Fibroblast of skin of right biceps (primary cell): ENCODE data around the gene SUPT5H.
A peak's percentile ranks its signal among the peaks of the same experiment; 100 is the strongest.

ENCODE experiments used
- DNase-seq: peaks from one replicate; pipeline ENCODE4 v3.0.0-alpha.2; 2013

Gene SUPT5H

DNA sequence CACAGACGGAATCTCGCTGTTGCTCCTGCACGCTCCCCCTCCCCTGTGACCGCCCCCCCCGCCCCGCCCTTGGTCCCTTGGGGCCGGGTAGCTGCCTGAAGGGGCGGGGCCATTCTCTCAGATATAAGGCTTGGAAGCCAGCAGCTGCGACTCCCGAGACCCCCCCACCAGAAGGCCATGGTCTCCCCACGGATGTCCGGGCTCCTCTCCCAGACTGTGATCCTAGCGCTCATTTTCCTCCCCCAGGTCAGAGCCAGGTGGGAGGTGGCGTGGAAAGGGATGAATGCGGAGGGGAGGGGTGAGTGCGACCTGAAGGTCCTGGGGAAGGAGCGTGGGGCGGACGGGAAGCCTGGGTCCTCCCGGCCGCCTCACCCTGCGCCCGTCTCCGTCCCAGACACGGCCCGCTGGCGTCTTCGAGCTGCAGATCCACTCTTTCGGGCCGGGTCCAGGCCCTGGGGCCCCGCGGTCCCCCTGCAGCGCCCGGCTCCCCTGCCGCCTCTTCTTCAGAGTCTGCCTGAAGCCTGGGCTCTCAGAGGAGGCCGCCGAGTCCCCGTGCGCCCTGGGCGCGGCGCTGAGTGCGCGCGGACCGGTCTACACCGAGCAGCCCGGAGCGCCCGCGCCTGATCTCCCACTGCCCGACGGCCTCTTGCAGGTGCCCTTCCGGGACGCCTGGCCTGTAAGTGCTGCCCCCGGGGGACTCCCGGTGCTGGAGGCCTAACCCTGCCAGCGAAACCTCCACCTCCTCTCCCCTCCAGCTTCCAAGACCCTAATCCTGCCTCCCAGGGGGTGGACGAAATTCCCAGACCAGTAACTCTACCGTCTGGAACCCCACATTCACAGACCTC, 53.6 kb downstream of the SUPT5H start, which contains the start of gene DLL3:
Gene DLL3 (plus strand): TSS at position 150 of the 845 bp plus-strand sequence. CDS start 28 bp downstream, at position 178.
- no peak for DNase-seq

DNA sequence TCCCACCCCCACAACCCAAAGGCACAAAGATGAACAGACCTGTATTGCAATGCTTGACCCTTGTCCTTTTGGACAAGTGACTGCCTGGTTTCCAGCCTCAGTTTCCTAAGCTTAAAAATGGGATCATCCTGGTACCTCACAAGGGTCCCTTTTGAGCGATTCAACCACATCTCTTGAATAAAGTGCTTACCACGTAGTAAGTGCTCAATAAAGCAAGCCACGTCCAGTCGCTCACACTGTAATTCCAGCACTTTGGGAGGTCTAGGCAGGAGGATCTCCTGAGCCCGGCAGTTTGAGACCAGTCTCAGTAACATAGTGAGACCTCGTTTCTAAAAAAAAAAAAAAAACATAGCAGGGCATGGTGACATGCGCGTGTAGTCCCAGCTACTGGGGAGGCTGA, 54.5 kb downstream of the SUPT5H start:
- no peak for DNase-seq

DNA sequence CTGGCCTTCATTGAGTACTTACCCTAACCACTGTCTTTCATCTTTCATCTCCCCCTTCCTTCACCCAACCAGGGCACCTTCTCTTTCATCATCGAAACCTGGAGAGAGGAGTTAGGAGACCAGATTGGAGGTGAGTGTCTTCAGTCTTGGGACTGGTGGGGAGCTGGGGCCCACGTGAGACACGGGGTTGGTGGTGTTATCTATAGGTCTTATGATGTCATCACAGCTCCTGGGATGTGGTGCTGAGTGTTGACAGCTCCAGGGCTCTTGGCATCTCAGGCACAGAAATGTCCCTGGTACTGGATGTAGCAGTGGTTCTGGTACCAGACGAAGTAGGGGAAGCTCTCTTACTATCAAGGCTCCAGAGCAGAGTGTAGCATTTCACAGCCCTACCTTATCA, 55.2 kb downstream of the SUPT5H start:
- no peak for DNase-seq

- DNase-seq = no peak
Observed at GRCh38 chr19:39501340-39501739, 56.0 kb downstream of the SUPT5H start.

GRCh38 chr19:39502640-39503417, 57.4 kb downstream of the SUPT5H start:
- DNase-seq = peak; percentile 78

DNA sequence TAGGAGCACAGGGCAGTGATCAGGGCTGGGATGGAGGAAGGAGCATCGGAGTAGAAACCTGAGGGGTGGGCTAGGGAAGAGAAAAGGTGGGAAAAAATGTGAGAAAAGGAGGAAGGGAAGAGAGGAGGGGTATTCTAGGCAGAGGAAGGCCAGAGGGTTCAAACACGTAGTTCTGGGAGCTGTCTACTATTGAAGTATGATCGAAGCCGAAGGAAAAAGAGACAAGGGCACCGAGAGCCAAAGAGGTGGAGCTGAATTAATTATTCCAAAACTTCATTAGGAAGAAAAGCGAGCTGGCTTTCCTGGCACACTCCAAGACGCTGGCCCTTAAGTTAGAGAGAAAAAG, 61.2 kb downstream of the SUPT5H start:
- DNase-seq = no peak

GRCh38 chr19:39506944-39507714, 61.7 kb downstream of the SUPT5H start:
- DNase-seq = peak; percentile 77

DNA sequence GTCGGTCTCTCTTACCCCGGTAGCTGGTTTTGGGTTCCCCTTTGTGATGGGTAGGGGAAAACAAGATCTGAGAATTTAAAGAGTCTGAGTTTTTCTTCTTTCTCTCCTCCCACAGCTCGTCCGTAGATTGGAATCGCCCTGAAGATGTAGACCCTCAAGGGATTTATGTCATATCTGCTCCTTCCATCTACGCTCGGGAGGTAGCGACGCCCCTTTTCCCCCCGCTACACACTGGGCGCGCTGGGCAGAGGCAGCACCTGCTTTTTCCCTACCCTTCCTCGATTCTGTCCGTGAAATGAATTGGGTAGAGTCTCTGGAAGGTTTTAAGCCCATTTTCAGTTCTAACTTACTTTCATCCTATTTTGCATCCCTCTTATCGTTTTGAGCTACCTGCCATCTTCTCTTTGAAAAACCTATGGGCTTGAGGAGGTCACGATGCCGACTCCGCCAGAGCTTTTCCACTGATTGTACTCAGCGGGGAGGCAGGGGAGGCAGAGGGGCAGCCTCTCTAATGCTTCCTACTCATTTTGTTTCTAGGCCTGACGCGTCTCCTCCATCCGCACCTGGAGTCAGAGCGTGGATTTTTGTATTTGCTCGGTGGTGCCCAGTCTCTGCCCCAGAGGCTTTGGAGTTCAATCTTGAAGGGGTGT, 62.5 kb downstream of the SUPT5H start:
- no peak for DNase-seq

DNA sequence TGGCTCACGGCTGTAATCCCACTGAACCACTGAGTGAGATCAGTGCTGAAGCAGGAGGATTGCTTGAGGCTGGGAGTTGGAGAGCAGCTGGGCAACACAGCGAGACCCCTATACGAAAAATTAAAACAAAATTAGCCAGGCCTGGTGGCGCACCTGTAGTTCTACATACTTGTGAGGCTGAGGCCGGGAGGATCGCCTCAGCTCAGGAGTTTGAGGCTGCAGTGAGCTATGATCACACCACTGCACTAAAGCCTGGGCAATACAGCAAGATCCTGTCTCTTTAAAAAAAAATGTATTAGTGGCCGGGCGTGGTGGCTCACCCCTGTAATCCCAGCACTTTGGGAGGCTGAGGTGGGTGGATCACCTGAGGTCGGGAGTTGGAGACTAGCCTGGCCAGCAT, 63.2 kb downstream of the SUPT5H start:
- no peak for DNase-seq

GRCh38 chr19:39509233-39509632, 63.9 kb downstream of the SUPT5H start:
- no peak for DNase-seq

DNA sequence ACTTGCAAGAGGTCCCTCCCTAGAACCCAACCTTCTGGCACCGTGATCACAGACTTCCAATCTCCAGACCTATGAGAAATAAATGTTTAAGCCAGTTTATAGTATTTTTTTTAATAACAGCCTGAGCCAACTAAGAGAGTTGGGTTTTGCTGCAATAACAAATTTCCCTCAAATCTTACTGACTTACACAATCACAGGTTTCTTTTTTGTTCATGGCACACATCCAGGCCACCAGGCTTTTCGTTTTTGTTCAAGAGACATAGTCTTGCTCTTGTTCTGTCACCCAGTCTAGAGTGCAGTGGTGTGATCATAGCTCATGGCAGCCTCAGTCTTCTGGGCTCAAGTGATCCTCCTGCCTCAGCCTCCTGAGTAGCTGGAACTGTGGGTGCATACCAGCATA, 67.6 kb downstream of the SUPT5H start:
- no peak for DNase-seq

DNA sequence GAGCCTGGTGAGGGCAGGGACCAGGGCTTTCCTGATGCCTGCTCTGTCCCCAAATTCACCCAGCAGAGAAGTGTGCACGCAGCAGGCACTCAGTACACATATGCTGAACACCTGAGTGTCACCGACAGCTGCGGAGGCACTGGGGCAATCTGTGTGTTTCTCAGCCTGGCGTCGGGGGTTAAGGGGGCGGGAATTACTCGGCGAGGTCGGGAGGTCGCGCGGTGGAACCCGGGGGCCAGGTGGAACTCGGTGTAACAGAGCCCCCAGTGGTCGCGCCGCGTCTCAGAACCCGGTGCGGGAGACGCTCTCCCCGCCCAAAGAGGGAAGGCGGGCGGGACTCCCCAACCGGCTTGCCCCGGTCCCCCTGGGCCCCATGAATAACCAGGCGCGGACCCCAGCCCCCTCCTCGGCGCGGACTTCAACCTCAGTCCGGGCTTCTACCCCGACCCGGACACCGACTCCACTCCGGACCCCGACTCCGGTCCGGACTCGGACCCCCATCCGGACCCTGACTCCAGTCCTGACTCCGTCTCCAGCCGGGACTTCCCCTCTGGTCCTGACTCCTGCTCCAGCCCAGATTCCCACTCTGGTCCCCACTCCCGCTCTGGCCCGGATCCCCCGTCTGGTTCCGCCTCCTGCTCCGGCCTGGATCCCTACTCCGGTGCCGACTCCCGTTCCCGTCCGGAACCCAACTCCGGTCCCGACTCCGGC, 69.6 kb downstream of the SUPT5H start, which contains the start of gene SELENOV:
Gene SELENOV (plus strand): TSS at position 300 of the 711 bp plus-strand sequence. CDS start 74 bp downstream, at position 374.
- no peak for DNase-seq

- no peak for DNase-seq
Observed at GRCh38 chr19:39515551-39516191, 70.3 kb downstream of the SUPT5H start.

DNA sequence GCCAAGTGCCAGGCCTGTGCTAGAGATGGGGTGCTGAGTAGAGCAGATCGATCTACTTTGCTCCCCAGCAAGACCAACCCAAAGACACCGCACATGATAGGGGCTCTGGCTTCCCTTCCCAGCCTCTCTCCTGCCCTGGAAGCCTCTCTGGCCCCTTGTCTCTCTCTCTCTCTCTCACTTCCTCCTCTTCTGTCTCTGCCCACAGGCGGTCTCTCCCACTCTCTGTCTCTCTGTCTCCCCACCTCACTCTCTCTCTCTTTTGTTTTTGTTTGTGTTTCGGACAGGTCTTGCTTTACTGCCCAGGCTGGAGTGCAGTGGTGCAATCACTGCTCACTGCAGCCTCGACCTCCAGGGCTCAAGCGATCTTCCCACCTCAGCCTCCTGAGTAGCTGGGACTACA, 70.9 kb downstream of the SUPT5H start:
- DNase-seq = no peak

GRCh38 chr19:39517432-39517831, 72.0 kb downstream of the SUPT5H start:
- no peak for DNase-seq

- DNase-seq = no peak
Observed at GRCh38 chr19:39518458-39518857, 73.1 kb downstream of the SUPT5H start.

GRCh38 chr19:39518975-39519374, 73.6 kb downstream of the SUPT5H start:
- DNase-seq = no peak

- no peak for DNase-seq
Observed at GRCh38 chr19:39520541-39521484, 75.4 kb downstream of the SUPT5H start.

DNA sequence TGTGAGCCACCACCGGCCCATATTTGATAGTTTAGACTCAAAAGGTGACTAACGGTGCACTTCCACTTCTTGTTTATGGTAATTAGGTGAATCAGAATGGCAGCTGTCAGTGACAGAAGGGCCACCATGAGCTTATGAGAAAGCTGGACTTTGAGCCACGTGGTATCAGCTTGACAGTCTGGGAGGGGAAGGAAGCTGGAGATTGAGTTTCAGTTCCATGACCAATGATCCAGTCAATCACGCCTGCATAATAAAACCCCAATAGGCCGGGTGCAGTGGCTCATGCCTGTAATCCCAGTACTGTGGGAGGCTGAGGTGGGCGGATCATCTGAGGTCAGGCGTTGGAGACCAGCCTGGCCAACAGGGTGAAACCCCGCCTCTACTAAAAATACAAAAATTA, 79.1 kb downstream of the SUPT5H start:
- no peak for DNase-seq

- no peak for DNase-seq
Observed at GRCh38 chr19:39525205-39525604, 79.8 kb downstream of the SUPT5H start.
